NCI-H1092 (cell line): Measurements from ENCODE around the gene AFM.

Source experiments
- DNase-seq: peaks from one replicate; lab custom pipeline; 2025; lab: John Stamatoyannopoulos, UW

AFM gene

DNA sequence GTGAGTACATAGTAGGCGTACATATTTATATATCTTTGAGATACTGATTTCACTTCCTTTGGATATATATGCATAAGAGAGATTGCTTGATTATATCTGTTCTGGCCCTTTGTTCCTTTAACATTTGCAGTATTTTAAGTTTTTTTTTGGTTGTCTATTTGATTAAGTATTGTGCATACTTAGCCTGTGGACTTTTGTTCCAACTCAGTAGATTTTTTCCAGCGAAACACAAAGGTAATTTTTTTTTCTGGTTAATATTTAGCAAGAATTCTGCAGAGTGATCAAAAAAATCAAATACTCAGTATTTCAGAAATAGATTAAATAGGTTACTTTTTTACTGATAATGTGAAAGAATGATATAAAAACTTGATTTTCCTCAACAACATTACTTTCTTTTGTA is at the start of gene AFM:
Gene AFM, plus strand, starts transcription at position 388 of the 400 bp plus-strand sequence. CDS start 31 bp downstream, outside the sequence.
- no peak for DNase-seq

DNA sequence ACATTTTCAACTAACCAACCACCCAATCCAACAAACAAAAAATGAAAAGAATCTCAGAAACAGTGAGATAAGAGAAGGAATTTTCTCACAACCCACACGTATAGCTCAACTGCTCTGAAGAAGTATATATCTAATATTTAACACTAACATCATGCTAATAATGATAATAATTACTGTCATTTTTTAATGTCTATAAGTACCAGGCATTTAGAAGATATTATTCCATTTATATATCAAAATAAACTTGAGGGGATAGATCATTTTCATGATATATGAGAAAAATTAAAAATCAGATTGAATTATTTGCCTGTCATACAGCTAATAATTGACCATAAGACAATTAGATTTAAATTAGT is 49.8 kb upstream of the AFM start:
- no peak for DNase-seq

GRCh38 chr4:73432169-73433000 is 49.2 kb upstream of the AFM start:
- DNase-seq = no peak

DNA sequence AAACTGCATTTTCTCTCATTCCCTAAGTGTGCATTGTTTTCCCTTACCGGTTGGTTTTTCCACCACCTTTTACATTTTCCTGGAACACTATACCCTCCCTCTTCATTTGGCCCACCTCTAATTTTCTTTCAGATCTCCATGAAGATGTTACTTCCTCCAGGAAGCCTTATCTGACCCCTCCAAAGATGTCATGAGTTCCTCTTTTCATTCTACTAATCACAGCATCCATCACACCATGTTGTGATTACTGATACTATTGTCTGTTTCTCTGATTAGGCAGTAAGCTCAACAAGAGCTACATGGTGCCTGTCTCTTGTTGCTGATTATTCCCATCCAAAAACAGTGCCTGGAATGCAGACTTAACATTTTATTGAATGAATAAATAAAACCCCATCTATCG is 48.4 kb upstream of the AFM start:
- no peak for DNase-seq

GRCh38 chr4:73434311-73434710 is 47.2 kb upstream of the AFM start:
- no peak for DNase-seq

DNA sequence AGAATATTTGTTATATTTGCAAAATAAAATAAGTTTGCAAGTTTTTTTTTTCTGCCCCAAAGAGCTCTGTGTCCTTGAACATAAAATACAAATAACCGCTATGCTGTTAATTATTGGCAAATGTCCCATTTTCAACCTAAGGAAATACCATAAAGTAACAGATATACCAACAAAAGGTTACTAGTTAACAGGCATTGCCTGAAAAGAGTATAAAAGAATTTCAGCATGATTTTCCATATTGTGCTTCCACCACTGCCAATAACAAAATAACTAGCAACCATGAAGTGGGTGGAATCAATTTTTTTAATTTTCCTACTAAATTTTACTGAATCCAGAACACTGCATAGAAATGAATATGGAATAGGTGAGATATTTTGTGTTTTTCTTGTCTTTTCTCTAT is 45.6 kb upstream of the AFM start, which contains the start of gene AFP:
Gene AFP, plus strand, starts transcription at position 238 of the 400 bp plus-strand sequence. Its CDS starts 42 bp downstream, at position 280.
- no peak for DNase-seq

DNA sequence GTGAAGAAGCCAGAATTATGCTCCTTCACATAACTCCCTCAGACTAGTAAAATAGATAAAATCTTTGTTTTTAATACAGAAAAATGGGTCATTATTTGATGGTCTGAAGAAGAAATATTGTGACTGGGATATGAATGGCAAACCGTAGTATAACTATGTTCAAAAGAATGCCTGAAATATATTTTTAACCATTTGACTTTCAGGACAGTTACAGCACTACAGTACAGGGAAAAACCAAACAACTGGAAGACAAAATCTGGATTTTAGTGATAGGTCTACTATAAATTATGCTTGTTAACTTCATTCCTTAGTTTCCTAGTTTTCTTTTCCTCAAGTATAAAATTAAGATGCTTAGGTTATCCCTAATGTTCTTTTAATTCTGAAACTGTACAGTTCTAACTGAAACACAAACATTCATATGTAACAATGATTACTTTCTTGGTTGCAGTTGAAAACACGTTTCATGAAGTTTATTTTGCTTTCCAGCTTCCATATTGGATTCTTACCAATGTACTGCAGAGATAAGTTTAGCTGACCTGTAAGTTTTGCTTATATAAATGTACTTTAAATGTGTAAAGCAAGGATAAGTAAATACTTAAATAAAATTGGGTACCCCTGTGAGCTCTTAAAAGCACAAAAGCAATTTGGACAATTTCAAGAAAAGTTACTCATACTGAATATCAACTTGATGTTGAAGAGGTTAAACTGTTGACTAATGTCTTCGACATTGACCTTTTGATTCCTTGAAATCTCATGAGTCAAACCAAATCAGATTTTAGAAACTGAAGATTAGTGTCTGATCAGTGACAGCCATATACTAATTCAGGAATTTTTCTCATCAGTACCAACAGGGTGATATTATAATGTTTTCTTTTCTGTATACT is 44.6 kb upstream of the AFM start:
- DNase-seq = no peak

- DNase-seq = no peak
Measured at GRCh38 chr4:73437558-73437956, 44.0 kb upstream of the AFM start.

- no peak for DNase-seq
Measured at GRCh38 chr4:73438048-73438447, 43.5 kb upstream of the AFM start.

DNA sequence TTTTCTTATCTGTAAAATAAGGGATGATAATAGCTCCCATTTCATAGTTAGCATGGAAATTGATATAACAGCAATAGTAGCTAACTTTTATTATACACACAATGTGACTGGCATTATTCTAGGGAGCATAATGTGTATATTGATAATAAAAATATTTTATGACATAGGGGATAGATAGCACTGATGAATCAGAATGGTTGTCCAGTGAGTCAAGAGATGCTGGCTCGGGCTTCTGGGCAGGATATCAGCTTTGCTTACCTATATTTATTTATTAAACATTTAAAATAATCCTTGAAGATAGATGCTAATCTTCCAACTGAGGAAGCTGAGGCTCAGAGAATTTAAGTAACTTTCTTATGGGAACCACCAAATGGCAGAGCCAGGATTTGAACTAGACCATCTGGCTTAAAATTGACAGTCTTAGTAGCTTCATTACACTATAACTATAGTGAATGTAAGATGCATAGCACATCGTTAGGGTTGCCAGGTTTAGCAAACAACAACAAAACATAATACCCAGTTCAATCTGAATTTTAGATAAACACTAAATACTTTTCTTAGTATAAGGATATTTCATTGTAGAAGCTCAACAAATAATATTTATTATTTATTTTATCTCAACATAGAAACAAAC is 42.8 kb upstream of the AFM start:
- no peak for DNase-seq

DNA sequence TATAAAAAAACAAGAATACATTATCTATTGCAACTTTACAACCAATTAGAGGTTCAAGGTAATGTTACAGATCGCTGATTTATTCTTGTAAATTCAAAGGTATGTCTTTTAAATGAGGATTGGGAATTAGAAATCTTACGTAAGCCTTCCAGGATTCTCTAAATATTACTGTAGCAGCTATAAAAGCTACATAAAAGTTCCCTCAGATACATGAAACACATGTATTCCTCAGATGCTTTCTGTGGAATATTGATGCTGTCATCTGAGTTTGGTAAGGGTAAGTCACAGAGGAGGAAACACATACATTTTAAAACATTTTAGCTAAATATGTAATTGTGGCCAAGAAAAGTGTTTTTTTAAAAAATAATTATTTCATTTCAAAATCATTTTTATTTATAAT is 42.1 kb upstream of the AFM start:
- no peak for DNase-seq

DNA sequence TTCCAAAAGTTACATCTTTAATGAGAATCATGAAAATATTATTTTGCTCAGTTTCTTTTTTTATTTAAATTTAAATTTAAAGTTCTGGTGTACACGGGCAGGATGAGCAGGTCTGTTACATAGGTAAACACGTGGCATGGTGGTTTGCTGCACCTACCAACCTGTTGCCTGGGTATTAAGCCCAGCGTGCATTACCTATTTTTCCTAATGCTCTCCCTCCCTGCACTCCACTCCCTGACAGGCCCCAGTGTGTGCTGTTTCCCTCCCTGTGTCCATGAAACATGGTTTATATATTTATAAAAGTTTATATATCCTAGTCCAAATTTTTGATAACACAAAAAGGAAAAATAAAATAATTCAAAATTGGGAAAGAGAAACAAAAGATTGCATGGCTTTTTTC is 41.6 kb upstream of the AFM start:
- DNase-seq = no peak

- no peak for DNase-seq
Measured at GRCh38 chr4:73440653-73441052, 40.9 kb upstream of the AFM start.

- DNase-seq = no peak
Measured at GRCh38 chr4:73442275-73442674, 39.3 kb upstream of the AFM start.

- no peak for DNase-seq
Measured at GRCh38 chr4:73443224-73443623, 38.3 kb upstream of the AFM start.

- DNase-seq = no peak
Measured at GRCh38 chr4:73445383-73446335, 35.9 kb upstream of the AFM start.

GRCh38 chr4:73446336-73446938 is 35.1 kb upstream of the AFM start:
- peak; percentile 34 for DNase-seq

DNA sequence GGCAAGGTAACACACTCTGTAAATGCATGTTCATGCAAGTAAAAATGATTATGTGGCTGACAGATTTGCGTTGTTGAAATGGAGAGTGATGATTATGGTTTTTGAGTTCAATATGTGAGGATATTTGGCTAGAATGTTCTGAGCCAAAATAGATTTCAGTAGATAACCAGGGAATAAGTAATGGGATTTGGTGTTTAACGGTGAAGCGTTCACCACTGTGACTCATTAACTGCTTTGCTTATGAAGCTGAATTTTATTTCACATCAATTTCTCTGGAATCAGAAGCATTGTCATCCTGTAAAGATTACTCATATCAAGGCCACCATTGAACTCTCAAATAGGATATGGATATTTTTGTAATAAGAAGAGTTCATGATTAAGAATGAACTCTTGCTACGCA is 33.9 kb upstream of the AFM start:
- no peak for DNase-seq

DNA sequence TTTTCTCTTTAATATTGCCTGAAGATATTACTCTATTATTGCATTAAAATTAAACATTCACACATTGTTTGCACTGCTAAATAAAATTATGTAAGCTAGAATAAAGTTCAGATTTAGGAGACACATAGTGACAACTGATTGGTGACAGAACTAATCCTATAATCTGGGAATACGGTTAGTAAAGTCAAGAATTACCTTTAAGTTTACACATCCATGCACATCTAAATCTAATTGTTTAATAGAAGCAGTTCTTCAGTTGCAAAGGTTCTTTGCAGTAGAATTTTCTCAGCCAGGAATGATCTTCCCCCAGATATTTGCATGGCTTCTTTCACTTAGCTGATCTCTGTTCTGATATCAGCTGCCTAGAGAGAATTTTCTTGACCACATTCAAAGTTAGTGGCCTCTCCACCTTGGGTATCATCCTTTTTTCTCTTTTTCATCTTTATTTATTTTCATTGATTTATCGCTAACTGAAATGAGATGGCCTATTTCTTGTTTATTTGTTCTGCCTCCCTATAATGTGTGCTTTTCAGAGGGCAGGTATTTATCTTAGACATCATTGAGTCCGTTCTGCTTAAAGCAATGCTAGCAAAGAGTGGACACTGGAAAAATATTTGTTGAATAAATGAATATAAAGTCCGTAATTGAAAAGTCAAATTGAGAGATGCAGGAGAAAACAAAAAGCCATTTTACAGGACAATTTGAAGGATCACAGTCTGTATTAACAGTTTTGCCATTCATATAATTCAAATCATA is 32.9 kb upstream of the AFM start:
- DNase-seq = no peak

GRCh38 chr4:73450398-73451004 is 31.0 kb upstream of the AFM start:
- DNase-seq = peak; percentile 89
